Endothelial cell of umbilical vein (primary cell): Measurements from ENCODE around the gene SPEN.
"Not testable (repeated sequence)": the region's sequence is repeated elsewhere in the genome, so short reads cannot be mapped to it uniquely, and the experiment has no call there.

Source experiments
- CTCF ChIP-seq, 2 donors: IDR thresholded peaks; 1 replicate in 1 of 2; 2 replicates in 1 of 2; pipeline ENCODE4 v1.5.1; 2011; ENCODE audit warnings: low read length in 2 of 2, mild to moderate bottlenecking in 2 of 2, moderate library complexity in 2 of 2, control low read depth in 1 of 2, inconsistent platforms in 1 of 2, low read depth in 1 of 2; ENCODE audit not compliant: insufficient read depth in 1 of 2; ENCODE audit errors: extremely low read depth in 1 of 2
- EZH2 ChIP-seq: IDR thresholded peaks from 2 replicates; pipeline ENCODE4 v1.6.1; 2012; ENCODE audit warnings: borderline replicate concordance, low read depth, mild to moderate bottlenecking, moderate library complexity, low read length, inconsistent platforms; ENCODE audit not compliant: severe bottlenecking
- MYC ChIP-seq: IDR thresholded peaks from one replicate; pipeline ENCODE4 v1.6.1; 2011; ENCODE audit warnings: mild to moderate bottlenecking, low read depth, low read length
- POLR2A ChIP-seq: IDR thresholded peaks from 2 replicates; pipeline ENCODE4 v1.6.1; 2012; ENCODE audit warnings: low read depth, mild to moderate bottlenecking, control low read depth, low read length
- POLR2AphosphoS5 ChIP-seq: IDR thresholded peaks from 2 replicates; pipeline ENCODE4 v1.6.1; 2012; ENCODE audit warnings: low read depth, mild to moderate bottlenecking, control low read depth, low read length, moderate library complexity; ENCODE audit not compliant: insufficient read depth

GRCh38 chr1:15836511-15836771 is 11.1 kb upstream of the SPEN start:
- not testable (repeated sequence) for TF ChIP-seq POLR2AphosphoS5; CTCF (IDR thresholded peaks at IDR 0.05; ENCODE audit: extremely low read depth in 1 of 2, insufficient read depth in 1 of 2, low read depth in 1 of 2, low read length in 2 of 2); MYC; POLR2A; EZH2
